BLaER1 treated with 17β-estradiol and CSF1 and Interleukin-3, amounts not matched to agents 10 nM and 100 nM (cell line): Measurements from ENCODE around the gene SMIM33.

Source experiments
- H3K27ac ChIP-seq, 11 experiments: shearing (Covaris generic); formaldehyde crosslinking; 2 replicates each; pipeline ENCODE4 v1.8.1; 2022
- H3K27me3 ChIP-seq, 11 experiments: shearing (Covaris generic); formaldehyde crosslinking; 2 replicates each; pipeline ENCODE4 v1.8.1; 2022
- H3K36me3 ChIP-seq, 11 experiments: shearing (Covaris generic); formaldehyde crosslinking; 2 replicates each; pipeline ENCODE4 v1.8.1; 2022
- H3K4me1 ChIP-seq, 10 experiments: shearing (Covaris generic); formaldehyde crosslinking; 2 replicates each; pipeline ENCODE4 v1.8.1; 2022
- H3K4me2 ChIP-seq, 11 experiments: shearing (Covaris generic); formaldehyde crosslinking; 2 replicates each; pipeline ENCODE4 v1.8.1; 2022
- H3K4me3 ChIP-seq, 10 experiments: shearing (Covaris generic); formaldehyde crosslinking; 2 replicates each; pipeline ENCODE4 v1.8.1; 2022
- H3K9ac ChIP-seq, 11 experiments: shearing (Covaris generic); formaldehyde crosslinking; 2 replicates each; pipeline ENCODE4 v1.8.1; 2022
- H3K9me3 ChIP-seq, 11 experiments: shearing (Covaris generic); formaldehyde crosslinking; replicated peaks in 1 of 11; 2 replicates each; pipeline ENCODE4 v1.8.1; 2022
- H4K20me1 ChIP-seq, 11 experiments: shearing (Covaris generic); formaldehyde crosslinking; 2 replicates each; pipeline ENCODE4 v1.8.1; 2022
- Cebpa-rat ChIP-seq, 11 experiments: shearing (Covaris generic); IDR thresholded peaks; 2 replicates each; pipeline ENCODE4 v1.8.1; 2022

SMIM33 gene

GRCh38 chr5:139460455-139460854 lies 10.3 kb upstream of the SMIM33 start:
- no peak overlapping the region for H3K4me3 ChIP-seq

GRCh38 chr5:139461176-139461575 lies 9.6 kb upstream of the SMIM33 start:
- Histone ChIP-seq H3K4me3 (no peak overlapping the region), H3K27me3 (no peaks in the 10 kb centered on the region), H3K36me3 (no peaks in the 10 kb centered on the region), H3K4me2 (peak overlapping the region in 5 of 11 experiments; percentile 28 to 62 (median 46); a peak in 9 of 22 replicates), H3K9me3 (no peaks in the 10 kb centered on the region), H4K20me1 (no peaks in the 10 kb centered on the region), H3K4me1 (peaks cover 18 to 64% (median 31%) of the 10 kb centered on the region in 10 experiments), H3K9ac (peak overlapping the region in 1 of 11 experiments; percentile 5; a peak in 1 of 22 replicates), H3K27ac (peak overlapping the region in 3 of 11 experiments; percentile 8 to 17 (median 15); a peak in 4 of 22 replicates)
- TF ChIP-seq Cebpa-rat (IDR thresholded peaks at IDR 0.05), result no peak

More at GRCh38 chr5:139460455-139460854, 10.3 kb upstream of the SMIM33 start:
- no peak overlapping the region for H3K9ac ChIP-seq
- peak overlapping the region in 3 of 11 experiments; percentile 46 to 86 (median 72); a peak in 2 of 22 replicates for H3K4me2 ChIP-seq
- H3K27me3 ChIP-seq, result no peaks in the 10 kb centered on the region
- no peaks in the 10 kb centered on the region for H4K20me1 ChIP-seq
- H3K36me3 ChIP-seq, result no peaks in the 10 kb centered on the region
- no peak for TF ChIP-seq Cebpa-rat (IDR thresholded peaks at IDR 0.05)
- H3K9me3 ChIP-seq, result no peaks in the 10 kb centered on the region
- H3K4me1 ChIP-seq, result peaks cover 18 to 64% (median 31%) of the 10 kb centered on the region in 10 experiments
- no peak overlapping the region for H3K27ac ChIP-seq

DNA sequence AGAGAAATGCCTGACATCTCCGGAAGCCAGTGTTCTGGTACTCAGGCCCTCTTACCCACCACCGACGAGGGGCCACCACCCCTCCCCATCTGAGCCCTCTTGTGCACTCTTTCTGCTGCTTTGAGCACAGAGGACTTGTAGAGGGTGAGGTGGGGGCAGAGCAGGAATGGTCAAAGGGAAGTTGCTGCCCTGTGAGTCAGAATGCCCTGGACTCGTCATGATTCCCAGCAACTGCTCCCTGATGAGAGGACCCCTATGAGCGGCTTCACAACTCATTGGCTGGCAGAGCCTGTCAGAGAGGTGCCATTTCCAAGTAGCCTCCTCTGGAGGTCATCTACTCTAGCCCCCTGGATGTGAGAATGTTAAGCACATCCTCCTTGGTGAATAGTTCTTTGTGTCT lies 9.1 kb upstream of the SMIM33 start:
- no peak for TF ChIP-seq Cebpa-rat (IDR thresholded peaks at IDR 0.05)
- Histone ChIP-seq H3K36me3 (no peaks in the 10 kb centered on the region), H3K9ac (peak overlapping the region in 1 of 11 experiments; percentile 5; a peak in 1 of 22 replicates), H3K4me2 (peak overlapping the region in 5 of 11 experiments; percentile 28 to 62 (median 46); a peak in 10 of 22 replicates), H4K20me1 (no peaks in the 10 kb centered on the region), H3K9me3 (no peaks in the 10 kb centered on the region), H3K4me1 (peaks cover 18 to 59% (median 31%) of the 10 kb centered on the region in 10 experiments), H3K4me3 (no peak overlapping the region), H3K27ac (peak overlapping the region in 1 of 11 experiments; percentile 17; a peak in 1 of 22 replicates), H3K27me3 (no peaks in the 10 kb centered on the region)

- peak within 1 kb of the TSS in 1 of 11 experiments; percentile 5; a peak in 1 of 22 replicates for H3K9ac ChIP-seq
- H3K9me3 ChIP-seq, result no peaks in the 10 kb centered on the region
- no peaks in the 10 kb centered on the region for H3K27me3 ChIP-seq
- no peak for TF ChIP-seq Cebpa-rat (IDR thresholded peaks at IDR 0.05)
- peak within 1 kb of the TSS in 5 of 11 experiments; percentile 28 to 62 (median 46); a peak in 10 of 22 replicates for H3K4me2 ChIP-seq
- no peaks in the 10 kb centered on the region for H4K20me1 ChIP-seq
- H3K36me3 ChIP-seq, result no peaks in the 10 kb centered on the region
- H3K27ac ChIP-seq, result no peak within 1 kb of the TSS
- H3K4me3 ChIP-seq, result no peak within 1 kb of the TSS
- peaks cover 18 to 56% (median 27%) of the 10 kb centered on the region in 10 experiments for H3K4me1 ChIP-seq
Observed at GRCh38 chr5:139462586-139463276, 8.1 kb upstream of the SMIM33 start, which contains the start of gene ECSCR. ECSCR (minus strand) TSS chr5:139462743; CDS start chr5:139462670, 73 bp downstream.

- H3K36me3 ChIP-seq, result no peaks in the 10 kb centered on the region
- H3K4me2 ChIP-seq, result peak overlapping the region; percentile 29 to 100 (median 93); a peak in 21 of 22 replicates
- H3K27ac ChIP-seq, result peak overlapping the region in 9 of 11 experiments; percentile 12 to 66 (median 44); a peak in 13 of 22 replicates
Observed at GRCh38 chr5:139468421-139468931, 2.3 kb upstream of the SMIM33 start.

DNA sequence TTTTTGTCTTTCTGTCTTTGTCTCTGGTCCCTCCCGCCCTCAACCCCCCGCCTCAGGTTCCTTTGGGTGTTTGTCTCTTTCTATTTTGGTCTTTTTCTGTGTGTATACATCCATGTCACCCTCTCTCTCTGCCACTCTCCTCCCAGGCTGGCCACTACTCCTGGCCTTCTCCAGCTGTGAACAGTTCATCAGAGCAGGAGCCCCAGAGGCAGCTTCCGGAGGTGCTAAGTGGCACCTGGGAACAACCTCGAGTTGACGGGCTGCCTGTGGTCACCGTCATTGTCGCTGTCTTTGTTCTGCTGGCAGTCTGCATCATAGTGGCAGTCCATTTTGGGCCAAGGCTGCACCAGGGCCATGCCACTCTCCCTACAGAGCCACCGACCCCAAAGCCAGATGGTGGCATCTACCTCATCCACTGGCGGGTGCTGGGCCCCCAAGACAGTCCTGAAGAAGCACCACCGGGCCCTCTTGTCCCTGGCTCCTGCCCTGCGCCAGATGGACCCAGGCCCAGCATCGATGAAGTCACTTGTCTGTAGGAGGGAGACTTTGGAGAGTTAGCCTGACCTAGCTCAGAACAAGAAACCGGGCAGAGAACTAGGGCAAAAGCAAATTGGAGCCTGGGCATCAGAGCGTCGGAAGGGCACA lies 1.7 kb downstream of the SMIM33 start:
- no peaks in the 10 kb centered on the region for H3K27me3 ChIP-seq
- no peaks in the 10 kb centered on the region for H3K9me3 ChIP-seq
- TF ChIP-seq Cebpa-rat (IDR thresholded peaks at IDR 0.05), result no peak
- peaks cover 77 to 100% (median 95%) of the 10 kb centered on the region in 10 experiments for H3K4me1 ChIP-seq
- H3K4me2 ChIP-seq, result peak overlapping the region; percentile 82 to 100 (median 95)
- peak overlapping the region in 9 of 11 experiments; percentile 13 to 95 (median 68); a peak in 13 of 22 replicates for H3K9ac ChIP-seq
- H3K36me3 ChIP-seq, result peaks cover 0 to 35% (median 16%) of the 10 kb centered on the region in 11 experiments; a peak in 17 of 22 replicates
- no peak overlapping the region for H3K4me3 ChIP-seq
- H4K20me1 ChIP-seq, result peaks cover 0 to 28% (median 0%) of the 10 kb centered on the region in 11 experiments; a peak in 6 of 22 replicates
- peak overlapping the region in 9 of 11 experiments; percentile 46 to 92 (median 84); a peak in 18 of 22 replicates for H3K27ac ChIP-seq

More at GRCh38 chr5:139468421-139468931, 2.3 kb upstream of the SMIM33 start:
- TF ChIP-seq Cebpa-rat (IDR thresholded peaks at IDR 0.05), result peak in 3 of 11 experiments; percentile 24 to 62 (median 38); a peak in 1 of 22 replicates
- Histone ChIP-seq H4K20me1 (no peaks in the 10 kb centered on the region), H3K4me3 (no peak overlapping the region), H3K27me3 (no peaks in the 10 kb centered on the region), H3K9me3 (no peaks in the 10 kb centered on the region), H3K9ac (peak overlapping the region in 6 of 11 experiments; percentile 2 to 53 (median 38); a peak in 10 of 22 replicates), H3K4me1 (peaks cover 45 to 65% (median 55%) of the 10 kb centered on the region in 10 experiments)

DNA sequence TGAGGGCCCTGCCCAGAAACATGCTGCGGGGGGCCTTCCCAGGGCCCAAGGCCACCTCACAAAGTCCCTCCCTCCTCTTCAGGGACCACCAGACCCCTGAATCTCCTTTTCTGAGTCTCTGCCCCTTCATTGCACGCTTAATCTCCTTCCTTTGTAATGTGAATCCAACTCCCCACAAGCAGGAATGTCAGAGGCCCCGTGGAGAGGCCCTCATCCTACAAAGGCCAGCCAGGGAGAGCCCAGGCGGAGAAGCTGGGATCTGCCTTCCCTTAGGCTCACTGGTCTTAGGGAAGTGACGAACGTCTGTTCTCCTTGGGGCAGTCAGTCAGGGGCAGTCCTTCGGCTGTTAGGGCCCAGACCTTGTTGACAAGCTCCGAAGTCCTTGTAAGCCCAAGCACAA lies 2.3 kb downstream of the SMIM33 start:
- Histone ChIP-seq H3K36me3 (peaks cover 0 to 41% (median 22%) of the 10 kb centered on the region in 11 experiments; a peak in 17 of 22 replicates), H3K4me2 (peak overlapping the region; percentile 77 to 100 (median 95)), H3K27me3 (no peaks in the 10 kb centered on the region), H3K4me1 (peaks cover 80 to 100% (median 100%) of the 10 kb centered on the region in 10 experiments), H3K4me3 (no peak overlapping the region), H3K27ac (peak overlapping the region in 9 of 11 experiments; percentile 46 to 92 (median 84); a peak in 18 of 22 replicates), H4K20me1 (peaks cover 0 to 34% (median 0%) of the 10 kb centered on the region in 11 experiments; a peak in 7 of 22 replicates), H3K9ac (peak overlapping the region in 9 of 11 experiments; percentile 26 to 95 (median 68); a peak in 13 of 22 replicates), H3K9me3 (no peaks in the 10 kb centered on the region)
- TF ChIP-seq Cebpa-rat (IDR thresholded peaks at IDR 0.05), result no peak

DNA sequence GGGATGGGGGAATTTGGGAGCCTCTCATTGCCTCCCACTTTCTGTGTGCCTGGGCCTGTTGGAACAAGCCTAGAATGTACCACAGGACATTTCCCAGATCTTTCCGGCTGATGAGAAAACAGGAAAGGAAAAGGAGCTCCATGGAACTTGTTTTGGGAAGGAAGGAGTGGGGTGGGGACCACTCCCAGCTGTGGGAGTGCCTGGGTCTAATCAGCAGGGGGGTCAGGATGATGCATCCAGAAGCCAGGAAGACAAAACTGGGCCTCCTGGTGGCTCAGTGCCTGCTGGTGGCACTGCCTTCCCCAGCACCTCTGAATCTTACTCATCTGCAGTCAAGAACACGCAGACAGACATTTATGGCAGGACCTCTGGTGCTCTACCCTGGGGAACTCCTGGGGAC lies 2.8 kb downstream of the SMIM33 start:
- H3K27ac ChIP-seq, result peak overlapping the region in 9 of 11 experiments; percentile 46 to 92 (median 84); a peak in 17 of 22 replicates

More for the DNA sequence above, 2.8 kb downstream of the SMIM33 start:
- peak overlapping the region in 2 of 10 experiments; percentile 42 to 53; a peak in 4 of 20 replicates for H3K4me3 ChIP-seq
- H4K20me1 ChIP-seq, result peaks cover 0 to 38% (median 0%) of the 10 kb centered on the region in 11 experiments; a peak in 7 of 22 replicates
- H3K9me3 ChIP-seq, result no peaks in the 10 kb centered on the region
- peaks cover 80 to 100% (median 100%) of the 10 kb centered on the region in 10 experiments for H3K4me1 ChIP-seq
- H3K4me2 ChIP-seq, result peak overlapping the region; percentile 77 to 100 (median 95)
- peak overlapping the region in 9 of 11 experiments; percentile 26 to 95 (median 68); a peak in 13 of 22 replicates for H3K9ac ChIP-seq
- no peak for TF ChIP-seq Cebpa-rat (IDR thresholded peaks at IDR 0.05)
- H3K27me3 ChIP-seq, result no peaks in the 10 kb centered on the region
- peaks cover 0 to 46% (median 26%) of the 10 kb centered on the region in 11 experiments; a peak in 17 of 22 replicates for H3K36me3 ChIP-seq
